Measurements from ENCODE around the gene PFKFB4.
A peak's percentile ranks its signal among the peaks of the same experiment; 100 is the strongest.
"Not testable (repeated sequence)": the region's sequence is repeated elsewhere in the genome, so short reads cannot be mapped to it uniquely, and the experiment has no call there.

The PFKFB4 gene

DNA sequence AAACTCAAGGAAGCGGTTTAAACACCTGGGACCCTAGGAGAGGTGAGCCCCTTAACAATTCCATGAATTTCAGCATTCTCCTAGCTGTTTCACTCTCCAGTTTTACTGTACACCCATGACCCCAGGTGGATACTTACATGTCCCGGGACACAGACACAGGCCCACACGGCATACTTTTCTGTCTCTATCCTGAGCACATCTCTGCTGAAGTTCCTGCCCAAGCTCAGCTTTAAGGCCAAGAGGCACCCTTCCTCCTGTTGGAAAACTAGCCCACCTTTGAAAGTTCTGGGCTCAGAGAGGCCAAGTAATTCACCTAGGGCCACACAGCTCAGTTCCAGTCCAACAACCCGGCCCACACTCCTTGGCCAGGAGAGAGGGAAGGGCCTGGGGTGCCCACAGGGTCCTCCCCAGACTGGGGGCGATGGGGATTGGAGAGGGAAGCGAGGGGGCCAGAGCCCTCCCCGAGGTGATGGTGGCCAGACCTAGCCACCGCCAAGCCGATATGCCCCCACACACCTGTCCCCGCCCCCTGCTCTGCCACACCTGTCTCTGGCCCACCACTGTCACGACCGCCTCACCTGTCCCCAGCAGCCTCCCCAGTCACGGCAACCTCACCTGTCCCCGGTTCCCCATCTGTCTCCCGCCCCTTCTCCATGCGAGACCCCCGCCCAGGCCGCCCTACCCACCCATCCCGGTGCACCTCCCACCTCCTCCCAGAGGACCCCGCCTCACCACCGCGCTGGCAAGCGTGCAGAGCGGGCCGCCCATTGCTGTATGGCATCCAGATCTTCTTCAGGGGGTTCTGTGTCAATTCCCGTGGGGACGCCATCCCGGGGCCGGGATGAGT, 431 bp downstream of the PFKFB4 start:
- no peak for DNase-seq

DNA sequence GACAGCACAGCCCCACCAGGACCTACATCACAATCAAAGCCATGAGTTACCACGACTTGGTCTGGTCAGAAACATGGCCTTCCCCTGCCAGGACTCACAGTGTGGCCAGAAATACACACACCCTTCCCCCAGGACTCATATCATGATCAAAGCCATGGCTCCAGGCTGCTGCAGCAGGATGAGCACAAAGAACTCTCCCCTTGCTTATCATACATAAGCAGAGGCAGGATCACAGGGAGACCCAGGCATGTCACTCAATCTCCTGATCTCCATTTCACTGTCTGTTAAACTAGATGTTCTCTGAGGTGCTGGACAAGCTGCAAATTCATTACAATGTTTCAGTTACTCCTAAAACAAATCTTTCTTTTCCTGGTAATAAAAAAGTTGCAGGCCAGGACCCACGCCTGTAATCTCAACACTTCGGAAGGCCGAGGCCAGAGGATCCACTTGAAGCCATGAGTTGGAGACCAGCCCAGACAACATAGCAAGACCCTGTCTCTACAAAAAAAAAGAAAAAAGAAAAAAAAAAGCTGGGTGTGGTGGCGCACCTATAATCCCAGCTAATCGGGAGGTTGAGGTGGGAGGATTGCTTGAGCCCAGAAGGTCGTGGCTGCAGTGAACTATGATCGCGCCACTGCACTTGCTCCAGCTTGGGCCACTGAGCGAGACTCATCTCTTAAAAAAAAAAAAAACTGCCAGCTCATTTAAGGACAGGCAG, 1.2 kb downstream of the PFKFB4 start:
- DNase-seq, result no peak

DNA sequence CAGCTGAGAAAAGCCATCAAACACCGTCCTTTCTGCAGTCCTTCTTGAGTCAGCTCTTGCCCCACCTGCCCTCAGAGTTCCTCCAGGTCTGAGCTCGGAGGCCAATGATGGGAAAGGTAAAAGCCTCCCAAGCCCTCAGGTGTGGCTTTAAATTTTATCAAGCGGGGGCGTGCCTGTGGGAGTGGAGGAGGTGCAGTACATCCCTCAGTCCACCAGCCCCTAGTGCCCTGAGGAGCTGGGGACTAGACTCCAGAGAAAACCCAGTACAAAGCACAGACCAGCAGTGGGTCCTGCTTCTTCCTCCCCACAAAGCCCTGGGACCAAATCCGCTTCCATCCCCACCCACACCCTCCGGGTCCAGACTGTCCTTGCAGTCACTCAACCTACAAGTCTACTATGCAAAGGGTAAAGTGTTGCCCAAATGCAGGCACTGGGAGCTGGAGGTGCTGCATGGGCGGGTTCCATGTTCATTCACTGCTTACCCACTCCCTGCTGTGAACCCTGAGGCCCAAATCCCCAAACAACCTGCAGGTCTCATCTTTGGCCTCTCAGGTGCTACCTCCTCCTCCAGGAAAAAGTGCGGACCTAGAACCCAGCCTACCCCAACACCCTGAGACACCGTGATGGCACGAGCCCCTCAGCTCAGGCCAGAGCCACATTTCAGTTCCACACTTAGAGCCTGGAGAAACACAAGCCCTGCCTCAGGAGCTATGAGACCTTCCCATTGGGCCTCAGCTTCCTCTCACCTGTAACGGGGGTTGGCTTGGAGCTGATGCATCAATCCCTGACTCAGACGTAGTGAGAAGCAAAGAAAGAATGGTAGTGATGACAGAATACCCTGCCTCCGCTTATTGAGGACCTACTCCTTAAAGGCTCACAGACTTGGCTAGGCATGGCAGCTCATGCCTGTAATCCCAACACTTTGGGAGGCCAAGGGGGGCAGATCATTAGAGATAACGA, 2.4 kb downstream of the PFKFB4 start:
- no peak for DNase-seq

DNA sequence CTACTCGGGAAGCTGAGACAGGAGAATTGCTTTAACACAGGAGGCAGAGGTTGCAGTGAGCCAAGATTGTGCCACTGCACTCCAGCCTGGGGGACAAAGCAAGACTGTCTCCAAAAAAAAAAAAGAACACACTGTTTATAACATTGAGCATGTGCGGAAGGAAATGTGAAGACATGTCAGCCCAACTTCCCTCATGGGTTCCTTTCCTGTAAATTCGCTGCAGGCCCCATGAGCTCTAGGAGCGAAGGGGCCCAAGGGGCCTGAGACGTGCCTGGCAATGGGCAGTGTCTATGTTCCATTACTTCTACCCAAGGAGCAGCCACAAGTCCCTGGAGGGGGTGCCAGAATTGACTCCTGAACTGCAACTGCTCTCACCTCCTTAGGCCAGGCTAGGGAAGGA, 3.2 kb downstream of the PFKFB4 start:
- no peak for DNase-seq

DNA sequence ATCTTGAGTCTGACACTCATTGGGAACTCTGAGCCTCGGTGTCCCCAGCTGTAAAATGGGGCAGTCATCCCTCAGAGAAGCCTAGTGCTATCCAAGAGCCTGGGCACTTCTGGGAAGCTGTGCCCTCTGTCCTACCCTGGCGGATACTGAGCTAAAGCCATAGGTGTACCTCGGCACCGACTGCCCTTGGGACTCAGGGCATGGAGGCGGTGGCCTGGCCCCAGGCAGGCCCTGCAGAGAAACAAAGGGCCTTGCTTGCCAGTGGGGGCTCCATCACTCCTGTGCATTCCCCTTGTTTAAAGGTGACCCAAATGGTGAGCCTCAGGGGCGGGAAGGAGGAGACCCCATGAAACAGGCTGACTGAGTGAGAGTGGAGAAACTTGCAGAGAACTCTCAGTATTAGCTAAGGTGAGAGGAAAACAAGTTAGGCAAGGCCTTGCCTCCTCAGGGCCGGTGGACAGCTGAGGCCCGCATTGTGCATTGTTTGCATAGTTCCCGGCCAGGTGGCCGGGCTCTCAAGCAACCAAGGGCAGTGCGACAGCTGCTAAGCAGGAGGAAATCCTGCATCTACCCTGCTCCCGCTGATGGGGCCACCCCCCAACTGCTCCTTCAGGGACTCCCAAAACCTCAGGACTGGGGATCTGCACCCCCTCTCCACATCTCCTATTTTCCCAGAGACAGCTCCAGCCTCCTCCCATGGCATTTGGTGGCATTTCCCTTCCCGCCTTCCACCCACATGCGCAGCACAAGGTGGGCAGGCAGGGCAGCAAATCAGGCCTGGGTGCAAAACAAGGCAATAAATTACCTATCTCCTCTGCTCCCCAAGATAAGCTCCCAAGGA, 4.3 kb downstream of the PFKFB4 start:
- no peak for DNase-seq

DNA sequence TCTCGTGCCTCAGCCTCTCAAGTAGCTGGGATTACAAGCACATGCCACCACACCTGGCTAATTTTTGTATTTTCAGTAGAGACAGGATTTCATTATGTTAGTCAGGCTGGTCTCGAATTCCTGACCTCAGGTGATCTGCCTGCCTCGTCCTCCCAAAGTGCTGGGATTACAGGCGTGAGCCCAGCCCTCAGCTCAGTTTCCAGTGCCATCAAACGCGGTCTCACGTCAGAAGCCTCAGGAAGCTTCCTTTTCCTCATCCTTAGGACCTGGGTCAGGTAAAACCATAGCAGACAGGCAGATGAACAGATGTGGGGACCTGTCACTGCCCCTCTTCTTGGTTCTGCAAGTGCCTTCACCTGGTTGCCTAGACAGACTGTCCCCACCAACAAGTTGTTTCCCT, 5.0 kb downstream of the PFKFB4 start:
- not testable (repeated sequence) for DNase-seq

DNA sequence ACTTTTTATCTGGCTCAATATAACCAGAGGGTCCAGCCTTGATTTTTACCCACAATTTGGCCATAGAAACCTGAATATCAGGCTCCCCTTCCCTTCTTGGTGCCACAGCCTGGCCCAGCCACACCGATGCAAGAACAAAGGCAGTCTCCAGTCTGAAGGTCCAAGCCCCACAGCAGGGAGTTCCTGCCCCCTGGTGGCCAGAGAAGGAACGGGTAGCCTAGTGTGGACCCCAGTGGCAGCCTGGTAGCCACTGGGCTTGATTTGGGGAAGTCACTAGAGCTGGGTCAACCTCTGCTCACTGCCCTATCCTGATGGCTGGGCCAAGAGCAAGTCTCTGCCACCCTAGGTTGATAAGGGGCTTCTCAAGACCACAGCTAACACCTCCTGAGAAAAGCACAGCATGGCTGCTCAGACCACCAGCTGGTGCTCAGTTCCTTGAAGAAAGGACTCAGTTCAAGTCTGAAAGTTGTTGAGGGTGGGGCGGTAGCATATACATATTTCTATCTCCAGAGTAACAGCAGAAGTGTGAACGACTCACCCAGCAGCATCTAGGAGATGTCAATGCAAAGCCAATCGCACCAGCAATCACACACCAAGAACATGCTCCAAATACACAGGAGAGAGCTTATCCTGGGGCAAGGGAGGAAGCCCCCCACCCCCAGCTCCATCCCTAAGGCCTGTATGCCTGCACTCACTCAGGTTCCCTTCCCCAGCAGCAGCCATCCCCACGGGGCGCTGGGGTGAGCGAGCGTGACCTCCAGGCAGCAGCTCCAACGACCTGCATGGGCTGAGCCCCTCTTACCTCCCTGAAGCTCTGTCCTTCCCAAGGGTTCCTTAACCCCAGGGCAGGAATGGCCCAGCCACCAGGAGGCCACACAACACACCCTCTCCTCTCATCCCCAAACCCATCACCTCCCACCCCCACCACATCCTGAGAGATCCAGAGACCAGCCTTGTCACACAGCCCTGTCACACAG, 7.6 kb downstream of the PFKFB4 start:
- DNase-seq, result peak; percentile 82 to 85

DNA sequence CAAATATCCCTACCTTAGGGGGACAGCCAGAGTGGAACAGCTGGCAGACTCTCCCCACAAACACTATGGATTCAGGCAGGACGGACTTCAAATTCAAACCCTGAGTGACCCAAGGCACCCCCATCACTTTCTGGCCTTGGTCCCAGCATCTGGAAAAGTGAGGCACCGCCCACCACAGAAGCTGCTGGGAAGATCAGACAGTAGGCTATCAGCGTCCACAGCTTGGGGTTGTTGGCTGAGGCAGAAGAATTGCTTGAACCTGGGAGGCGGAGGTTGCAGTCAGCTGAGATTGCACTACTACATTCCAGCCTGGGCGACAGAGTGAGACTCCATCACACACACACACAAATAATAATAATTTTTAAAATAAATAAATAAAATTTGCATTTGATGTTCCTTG, 8.5 kb downstream of the PFKFB4 start:
- no peak for DNase-seq

DNA sequence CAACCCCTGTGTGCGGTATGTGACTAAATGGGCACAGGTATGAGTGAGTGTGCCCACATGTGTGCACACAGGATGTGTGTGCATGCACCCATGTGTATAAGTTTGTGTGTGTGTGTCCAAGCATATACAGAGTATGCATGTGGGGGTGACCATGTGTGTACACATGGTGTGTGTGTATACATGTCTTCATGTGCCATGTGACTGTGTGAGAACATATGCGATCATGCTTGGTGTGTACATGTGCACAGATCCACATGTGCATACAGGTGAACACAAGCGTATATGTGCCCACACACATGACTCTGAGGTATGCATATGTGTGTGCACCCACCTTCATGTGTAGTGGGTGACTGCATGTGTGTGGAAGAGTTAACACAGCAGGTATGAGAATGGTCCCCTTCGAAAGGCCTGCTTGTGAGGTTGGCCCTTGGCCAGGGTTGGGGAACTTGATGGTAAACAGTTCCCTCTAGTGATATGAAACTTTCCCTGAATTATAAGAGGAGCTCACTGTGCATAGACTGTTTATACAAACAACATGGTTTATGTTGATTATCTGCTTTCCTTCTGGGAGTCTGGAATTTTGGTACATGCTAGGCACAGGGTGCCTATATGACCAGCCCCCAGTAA, 10.3 kb downstream of the PFKFB4 start:
- DNase-seq, result no peak

DNA sequence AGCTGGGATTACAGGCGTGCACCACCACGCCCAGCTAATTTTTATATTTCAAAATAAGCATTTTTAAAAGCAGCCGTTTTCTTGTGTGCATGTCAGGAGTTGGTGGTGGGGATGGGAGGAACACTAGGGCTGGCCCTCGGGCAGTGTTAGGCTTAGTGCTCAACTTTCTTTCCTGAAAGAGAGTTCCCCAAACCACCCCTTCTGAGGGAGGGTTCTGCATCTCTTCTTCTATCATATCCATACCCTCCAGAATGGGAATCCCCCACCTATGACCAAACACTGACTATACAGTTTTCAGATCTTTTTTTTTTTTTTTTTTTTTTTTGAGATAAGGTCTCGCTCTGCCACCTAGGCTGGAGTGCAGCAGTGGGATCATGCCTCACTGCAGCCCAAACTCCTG, 12.5 kb downstream of the PFKFB4 start:
- DNase-seq, result no peak

DNA sequence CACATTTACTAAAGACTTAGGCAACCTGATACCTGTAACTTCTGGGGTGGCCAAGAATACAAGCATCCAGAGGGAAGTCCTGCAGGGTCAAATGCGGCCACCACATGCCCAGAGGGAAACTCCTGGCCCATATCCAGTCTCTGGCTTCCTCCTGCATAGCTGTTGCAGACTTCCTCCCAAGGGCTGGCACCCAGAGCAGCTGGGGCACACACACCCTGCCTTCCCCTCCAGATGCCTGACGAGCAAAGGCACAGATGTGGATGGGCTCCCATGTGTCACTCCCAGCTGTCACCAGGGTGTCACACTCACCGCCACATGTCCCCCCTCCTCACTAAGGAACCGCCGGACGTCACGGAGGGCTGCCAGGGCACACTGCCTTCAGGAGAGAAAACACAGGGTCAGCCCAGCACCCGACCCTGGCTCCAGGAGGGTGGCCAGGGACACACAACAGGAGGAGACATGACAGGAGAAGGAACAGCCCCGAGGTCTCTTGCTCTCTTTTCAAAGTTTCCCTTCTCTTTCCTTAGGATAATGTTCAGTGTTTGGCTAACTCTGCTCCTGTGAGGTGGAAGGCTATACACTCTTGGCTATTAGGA, 13.2 kb downstream of the PFKFB4 start:
- no peak for DNase-seq

DNA sequence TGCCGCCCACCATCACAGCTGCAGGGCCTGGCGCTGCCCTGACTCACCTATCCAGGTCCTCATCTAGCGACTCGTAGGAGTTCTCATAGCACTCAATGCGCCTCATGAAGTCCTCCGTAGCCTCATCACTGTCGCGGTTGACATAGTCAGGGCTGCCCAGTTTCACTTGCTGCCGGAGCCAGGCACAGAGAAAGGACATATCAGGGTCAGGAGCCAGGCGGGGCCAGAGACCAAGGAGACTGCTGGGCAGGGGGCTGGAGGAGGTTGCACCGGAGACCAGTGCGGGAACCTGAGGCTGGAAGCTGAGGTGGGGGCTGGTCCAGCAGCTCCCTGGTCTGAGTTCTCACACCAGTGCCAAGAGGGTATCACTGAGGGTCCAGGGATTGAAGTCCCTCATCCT, 18.2 kb downstream of the PFKFB4 start:
- DNase-seq, result no peak

DNA sequence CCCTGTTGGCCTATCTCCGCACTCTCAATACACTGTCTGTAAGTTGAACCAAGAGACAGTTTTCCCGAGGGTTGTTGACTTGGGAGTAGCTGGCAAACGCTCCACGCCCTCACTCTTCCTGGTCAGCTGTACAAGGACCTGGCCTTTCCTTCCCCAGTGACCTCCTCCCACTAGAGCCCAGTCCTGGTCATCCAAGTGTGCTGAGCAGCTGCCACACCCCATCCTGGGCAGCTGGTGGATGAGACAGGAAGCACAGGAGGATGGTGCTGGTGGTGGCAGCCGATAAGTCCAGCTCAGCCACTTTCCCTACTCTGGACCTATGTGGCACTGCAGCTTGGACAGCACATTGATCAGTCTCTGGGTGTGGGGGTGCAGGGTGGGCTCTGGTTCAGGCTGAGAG, 19.8 kb downstream of the PFKFB4 start:
- DNase-seq, result no peak

DNA sequence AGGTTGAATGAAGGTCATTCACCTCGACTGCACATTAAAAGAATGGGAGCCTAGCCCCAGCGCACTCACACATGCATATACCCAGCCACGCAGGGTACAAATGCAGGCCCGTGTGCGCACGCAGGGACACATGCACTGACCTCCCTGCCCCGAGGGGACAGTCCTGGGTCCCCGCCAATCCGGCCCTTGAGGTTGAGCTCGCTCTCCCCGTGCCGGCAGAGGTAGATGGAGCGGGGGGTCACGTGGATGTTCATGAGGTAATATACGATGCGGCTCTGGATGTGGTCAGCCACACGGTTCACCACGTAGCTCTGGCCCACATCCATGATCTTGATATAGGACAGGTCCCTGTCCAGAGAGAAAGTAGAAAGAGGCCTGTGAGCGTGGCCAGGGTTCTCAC, 20.5 kb downstream of the PFKFB4 start:
- no peak for DNase-seq

DNA sequence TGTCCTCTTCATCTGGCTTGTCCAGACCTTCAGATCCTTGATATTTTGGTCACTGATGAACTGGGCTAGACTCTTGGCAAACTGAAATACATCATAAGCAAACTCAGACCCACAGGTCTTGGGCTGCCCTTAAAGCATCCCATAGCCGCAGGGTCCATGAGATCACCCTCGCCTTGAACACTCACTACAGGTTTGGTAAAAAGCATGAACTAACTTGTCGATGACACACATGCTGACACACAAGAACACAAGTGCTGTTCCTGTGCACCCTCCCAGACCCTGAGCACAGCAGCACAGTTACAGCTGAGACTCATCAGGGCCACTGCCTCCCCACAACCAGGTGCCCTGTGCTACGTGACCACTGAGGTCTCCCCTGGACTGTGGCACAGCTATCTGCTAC, 21.0 kb downstream of the PFKFB4 start:
- DNase-seq, result no peak

DNA sequence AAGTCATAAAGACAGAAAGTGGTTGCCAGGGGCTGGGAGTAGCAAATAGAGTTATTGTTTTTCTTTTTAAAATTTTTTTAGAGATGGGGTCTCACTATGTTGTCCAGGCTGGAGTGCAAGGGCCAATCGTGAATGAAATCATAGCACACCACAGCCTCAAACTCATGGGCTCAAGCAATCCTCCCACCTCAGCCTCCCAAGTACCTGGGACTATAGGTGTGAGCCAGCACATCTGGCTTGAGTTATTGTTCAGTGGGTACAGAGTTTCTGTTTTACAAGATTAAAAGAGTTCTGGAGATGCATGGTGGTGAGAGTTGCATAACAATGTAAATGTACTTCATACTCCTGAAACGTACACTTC, 23.6 kb downstream of the PFKFB4 start:
- no peak for DNase-seq

DNA sequence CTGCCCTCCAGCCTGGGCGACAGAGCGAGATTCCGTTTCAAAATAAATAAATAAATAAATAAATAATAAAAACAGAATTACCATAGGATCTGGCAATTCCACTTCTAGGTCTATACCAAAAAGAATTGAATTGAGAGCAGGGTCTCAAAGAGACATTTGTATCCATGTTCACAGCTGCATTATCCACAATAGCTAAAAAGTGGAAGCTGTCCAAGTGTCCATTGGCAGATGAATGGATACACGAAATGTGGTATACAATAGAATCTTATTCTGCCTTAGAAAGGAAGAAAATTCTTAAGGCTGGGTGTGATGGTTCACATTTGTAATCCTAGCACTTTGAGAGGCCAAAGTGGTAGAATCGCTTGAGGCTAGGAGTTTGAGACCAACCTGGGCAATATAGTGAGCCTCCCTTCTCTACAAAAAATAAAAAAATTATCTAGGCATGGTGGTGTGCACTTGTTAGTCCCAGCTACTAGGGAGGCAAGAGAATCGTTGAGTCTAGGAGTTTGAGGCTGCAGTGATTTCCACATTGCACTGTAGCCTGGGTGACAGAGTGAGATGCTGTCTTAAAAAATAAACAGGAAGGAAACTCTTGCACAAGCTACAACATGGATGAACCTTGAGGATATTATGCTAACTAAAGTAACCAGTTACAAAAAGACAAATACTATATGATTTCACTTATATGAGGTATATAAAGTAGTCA, 24.2 kb downstream of the PFKFB4 start:
- no peak for DNase-seq

DNA sequence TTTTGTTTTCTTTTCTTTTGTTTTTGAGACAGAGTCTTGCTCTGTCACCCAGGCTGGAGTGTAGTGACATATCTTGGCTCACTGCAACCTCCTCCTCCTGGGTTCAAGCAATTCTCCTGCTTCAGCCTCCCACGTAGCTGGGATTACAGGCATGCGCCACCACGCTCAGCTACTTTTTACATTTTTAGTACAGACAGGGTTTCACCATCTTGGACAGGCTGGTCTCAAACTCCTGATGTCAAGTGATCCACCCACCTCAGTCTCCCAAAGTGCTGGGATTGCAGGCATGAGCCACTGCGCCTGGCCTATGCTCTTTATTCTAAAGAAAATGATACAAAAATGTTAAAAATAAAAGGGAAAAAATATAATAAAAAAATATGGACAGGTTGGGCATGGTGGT, 25.9 kb downstream of the PFKFB4 start:
- DNase-seq, result not testable (repeated sequence)

DNA sequence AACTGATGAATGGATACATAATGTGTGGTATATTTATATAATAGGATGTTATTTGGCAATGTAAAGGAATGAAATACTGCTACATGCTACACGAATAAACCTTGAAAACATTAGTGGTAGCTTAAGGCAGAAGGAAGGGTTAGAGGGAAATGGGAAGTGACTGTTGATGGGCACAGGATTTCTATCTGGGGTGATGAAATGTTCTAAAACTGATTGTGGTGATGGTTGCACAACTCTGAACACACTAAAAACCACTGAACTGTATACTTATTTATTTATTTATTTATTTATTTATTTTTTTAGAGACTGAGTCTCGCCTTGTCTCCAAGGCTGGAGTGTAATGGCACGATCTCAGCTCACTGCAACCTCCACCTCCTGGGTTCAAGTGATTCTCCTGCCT, 27.8 kb downstream of the PFKFB4 start:
- DNase-seq, result no peak

DNA sequence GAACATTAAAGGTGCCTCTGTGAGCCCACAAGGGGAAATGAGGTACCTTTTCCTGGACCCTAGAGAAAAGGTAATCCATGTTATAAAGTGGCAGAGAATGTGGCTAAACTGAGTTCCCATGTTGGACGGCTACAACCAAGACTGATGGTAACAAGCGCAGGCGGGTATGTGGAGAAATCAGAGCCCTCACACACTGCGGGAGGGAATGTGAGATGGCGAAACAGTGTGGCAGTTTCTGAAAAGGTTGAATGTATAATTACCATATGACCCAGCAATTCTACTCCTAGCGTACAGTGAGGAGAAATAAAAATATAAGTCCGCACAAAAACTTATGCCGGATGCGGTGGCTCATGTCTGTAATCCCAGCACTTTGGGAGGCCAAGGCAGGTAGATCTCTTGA, 28.6 kb downstream of the PFKFB4 start:
- DNase-seq, result no peak

All from activated CD4-positive, alpha-beta T cell treated with anti-CD3 and anti-CD28 coated beads, Interleukin-2, amount 50 U/mL, for 4 hours (primary cell).